HepG2 (cell line): ENCODE measurements around the gene PRR36. TPM values are rescaled to one million over a fixed set of nuclear protein-coding genes. Genes with fewer than 3 reads are reported as not detected.

Experiments used
- CREB1 ChIP-seq, 2 experiments: fragments of 450-650 bp in 1 of 2; IDR thresholded peaks; 2 replicates each; pipeline ENCODE4 v1.6.1; 2016 to 2017; ENCODE audit warnings: control low read depth in 1 of 2, mild to moderate bottlenecking in 1 of 2, missing compliant biosample characterization in 1 of 2, missing genetic modification characterization in 1 of 2
- CTCF ChIP-seq: sonication (generic); formaldehyde crosslinking; IDR thresholded peaks from 2 replicates; pipeline ENCODE4 v1.5.0; 2020; ENCODE audit warnings: mild to moderate bottlenecking, missing genetic modification reagents, moderate library complexity
- ELF1 ChIP-seq: sonication (generic); formaldehyde crosslinking; IDR thresholded peaks from 2 replicates; pipeline ENCODE4 v1.4.0; 2020; ENCODE audit warnings: missing genetic modification reagents
- HOXA3 ChIP-seq: sonication (generic); formaldehyde crosslinking; IDR thresholded peaks from 2 replicates; pipeline ENCODE4 v1.5.0; 2020; ENCODE audit warnings: missing genetic modification reagents
- HOXA5 ChIP-seq: sonication (generic); formaldehyde crosslinking; IDR thresholded peaks from 2 replicates; pipeline ENCODE4 v1.4.0; 2020; ENCODE audit warnings: missing genetic modification reagents
- KLF9 ChIP-seq: IDR thresholded peaks from 2 replicates; pipeline ENCODE4 v1.6.1; 2016; ENCODE audit warnings: low read depth
- MAX ChIP-seq: IDR thresholded peaks from 2 replicates; pipeline ENCODE4 v1.6.1; 2012; ENCODE audit warnings: inconsistent platforms
- SP1 ChIP-seq, 2 experiments: fragments of 450-650 bp in 1 of 2; sonication (generic) in 1 of 2; formaldehyde crosslinking in 1 of 2; IDR thresholded peaks; 2 replicates each; pipeline versions ENCODE4 v1.4.0 to v1.6.1; 2016 to 2020; ENCODE audit warnings: missing genetic modification reagents in 1 of 2
- STAG1 ChIP-seq: sonication (generic); formaldehyde crosslinking; IDR thresholded peaks from 2 replicates; pipeline ENCODE4 v1.4.0; 2020; ENCODE audit warnings: missing genetic modification reagents
- ZBTB37 ChIP-seq: sonication (generic); formaldehyde crosslinking; IDR thresholded peaks from 2 replicates; pipeline ENCODE4 v1.4.0; 2020; ENCODE audit warnings: mild to moderate bottlenecking, missing genetic modification reagents
- ZFP90 ChIP-seq: sonication (generic); formaldehyde crosslinking; IDR thresholded peaks from 2 replicates; pipeline ENCODE4 v1.8.0; 2022; ENCODE audit warnings: missing genetic modification reagents, mild to moderate bottlenecking, inconsistent platforms, borderline replicate concordance
- ZNF253 ChIP-seq: sonication (generic); formaldehyde crosslinking; IDR thresholded peaks from 2 replicates; pipeline ENCODE4 v1.8.0; 2022; ENCODE audit warnings: mild to moderate bottlenecking, missing genetic modification reagents, borderline replicate concordance
- polyA plus RNA-seq, 8 experiments: library from polyadenylated mRNA; depleted of rRNA in 3 of 8; stranded (reverse) in 7 of 8; unstranded in 1 of 8; fragments of >200 nt; fragmentation: Illumina TruSeq in 4 of 8; extraction: Trizol in 4 of 8; gene quantifications; 2 replicates each; pipeline versions ENCODE4 v1.2.1 to v1.2.3, GENCODE V29; 2011 to 2016; ENCODE audit warnings: low read depth in 4 of 8, missing spikeins in 1 of 8, mixed read lengths in 1 of 8; ENCODE audit not compliant: insufficient read depth in 1 of 8
- total RNA-seq, 5 experiments: library from RNA; depleted of rRNA; stranded (reverse); fragments of >200 nt; fragmentation: Illumina TruSeq; extraction: Trizol; gene quantifications; 2 replicates each; pipeline ENCODE4 v1.2.3, GENCODE V29; 2016; ENCODE audit warnings: low read depth in 1 of 5

PRR36 gene
- total and polyA plus RNA-seq, 2 of the 13 experiments (the other 11 are each of a cell fraction or from before 2014, with no cell fraction given): 0.07 to 0.17 TPM

GRCh38 chr19:7831452-7831851, 42.7 kb downstream of the PRR36 start (continued):
- TF ChIP-seq ZFP90 (CRISPR knock-in tag): no peak
- 0 out of 2 replicates have a peak, but pooled peaks have one; percentile 35 for TF ChIP-seq KLF9 (CRISPR knock-in tag)
- no peak; the same call in 1 of the 2 replicates for TF ChIP-seq ELF1 (CRISPR knock-in tag)
- no peak for TF ChIP-seq ZNF253 (CRISPR knock-in tag)
- TF ChIP-seq CTCF (CRISPR knock-in tag): peak; percentile 74
- TF ChIP-seq SP1 (IDR thresholded peaks at IDR 0.05): no peak
- TF ChIP-seq SP1 (CRISPR knock-in tag; IDR thresholded peaks at IDR 0.05): peak; percentile 54; the same call in 1 of the 2 replicates
- no peak for TF ChIP-seq ZBTB37 (CRISPR knock-in tag)
- no peak for TF ChIP-seq HOXA5 (CRISPR knock-in tag)
- TF ChIP-seq CREB1 (IDR thresholded peaks at IDR 0.05): no peak
- TF ChIP-seq CREB1 (CRISPR knock-in tag; IDR thresholded peaks at IDR 0.05): no peak
- peak; percentile 45; the same call in 1 of the 2 replicates for TF ChIP-seq STAG1 (CRISPR knock-in tag)
- TF ChIP-seq MAX: 0 out of 2 replicates have a peak, but pooled peaks have one; percentile 25
- TF ChIP-seq HOXA3: 0 out of 2 replicates have a peak, but pooled peaks have one; percentile 28
